Superior temporal gyrus (tissue), 1 donor: ENCODE results near the gene PPP4R4.
A peak's percentile ranks its signal among the peaks of the same experiment; 100 is the strongest.
"Not testable (repeated sequence)": the region's sequence is repeated elsewhere in the genome, so short reads cannot be mapped to it uniquely, and the experiment has no call there.

Source experiments
- DNase-seq: peaks from one replicate; pipeline ENCODE4 v3.0.0-alpha.2; 2016; ENCODE audit errors: extremely low spot score

The PPP4R4 gene

GRCh38 chr14:94145902-94146527, 28.1 kb upstream of the PPP4R4 start:
- no peak for DNase-seq

GRCh38 chr14:94152676-94153075, 21.4 kb upstream of the PPP4R4 start:
- DNase-seq, result no peak

GRCh38 chr14:94153750-94154342, 20.3 kb upstream of the PPP4R4 start:
- DNase-seq, result no peak

- not testable (repeated sequence) for DNase-seq
These were observed 18.0 kb upstream of the PPP4R4 start for GRCh38 chr14:94156143-94156542.

GRCh38 chr14:94157197-94157596, 16.9 kb upstream of the PPP4R4 start:
- DNase-seq, result peak; percentile 25

GRCh38 chr14:94158239-94158883, 15.8 kb upstream of the PPP4R4 start:
- DNase-seq, result no peak

- no peak for DNase-seq
These were observed 13.1 kb upstream of the PPP4R4 start for GRCh38 chr14:94161058-94161457.

GRCh38 chr14:94161981-94162380, 12.1 kb upstream of the PPP4R4 start:
- DNase-seq, result peak; percentile 20

- DNase-seq, result no peak
These were observed 11.7 kb upstream of the PPP4R4 start for GRCh38 chr14:94162466-94162865.

- peak; percentile 17 for DNase-seq
These were observed 10.3 kb upstream of the PPP4R4 start for GRCh38 chr14:94163796-94164195.

- DNase-seq, result peak; percentile 18
These were observed 9.3 kb upstream of the PPP4R4 start for GRCh38 chr14:94164685-94165431.

GRCh38 chr14:94165744-94166143, 8.4 kb upstream of the PPP4R4 start:
- DNase-seq, result no peak

- DNase-seq, result no peak
These were observed 4.0 kb upstream of the PPP4R4 start for GRCh38 chr14:94170136-94170535.

- DNase-seq, result no peak
These were observed 2.9 kb upstream of the PPP4R4 start for GRCh38 chr14:94171208-94171607.

- DNase-seq, result no peak
These were observed 1.6 kb upstream of the PPP4R4 start for GRCh38 chr14:94172545-94172944.

- peak; percentile 22 for DNase-seq
These were observed 644 bp upstream of the PPP4R4 start for GRCh38 chr14:94173471-94173884.

GRCh38 chr14:94174604-94175010, 485 bp downstream of the PPP4R4 start:
- DNase-seq, result no peak

- DNase-seq, result peak; percentile 17
These were observed 1.1 kb downstream of the PPP4R4 start for GRCh38 chr14:94175011-94175745.

GRCh38 chr14:94175747-94176146, 1.6 kb downstream of the PPP4R4 start:
- DNase-seq, result no peak

GRCh38 chr14:94176808-94177207, 2.7 kb downstream of the PPP4R4 start:
- peak; percentile 20 for DNase-seq

GRCh38 chr14:94177806-94178205, 3.7 kb downstream of the PPP4R4 start:
- peak; percentile 24 for DNase-seq

GRCh38 chr14:94179244-94179643, 5.1 kb downstream of the PPP4R4 start:
- DNase-seq, result no peak
